KMS-11 (cell line): ENCODE results near the gene CDH3.

ENCODE experiments used
- H2AFZ ChIP-seq: fragments of 200-600 bp; sonication (generic); 2 replicates; pipeline ENCODE4 v1.6.1; 2016; ENCODE audit warnings: antibody characterized with exemption, mixed run types, low read depth
- H3K27ac ChIP-seq: fragments of 200-600 bp; sonication (generic); 2 replicates; pipeline ENCODE4 v1.6.1; 2016; ENCODE audit warnings: mild to moderate bottlenecking, mixed run types
- H3K27me3 ChIP-seq: fragments of 200-600 bp; sonication (generic); 2 replicates; pipeline ENCODE4 v1.6.1; 2017; ENCODE audit warnings: mild to moderate bottlenecking, low read depth, mixed run types, moderate library complexity; ENCODE audit not compliant: insufficient read depth
- H3K36me3 ChIP-seq: fragments of 200-600 bp; sonication (generic); 2 replicates; pipeline ENCODE4 v1.6.1; 2017; ENCODE audit warnings: mild to moderate bottlenecking, mixed run types; ENCODE audit not compliant: insufficient read depth
- H3K4me1 ChIP-seq: fragments of 200-600 bp; sonication (generic); 2 replicates; pipeline ENCODE4 v1.6.1; 2016; ENCODE audit warnings: mild to moderate bottlenecking, low read depth, mixed run types; ENCODE audit not compliant: poor library complexity, severe bottlenecking
- H3K4me2 ChIP-seq: fragments of 200-600 bp; sonication (generic); 2 replicates; pipeline ENCODE4 v1.7.0; 2016; ENCODE audit warnings: mild to moderate bottlenecking, mixed run types
- H3K4me3 ChIP-seq: fragments of 200-600 bp; sonication (generic); IDR thresholded peaks from 2 replicates; pipeline ENCODE4 v1.6.1; 2017; ENCODE audit warnings: low read depth, low read length, mixed read lengths; ENCODE audit not compliant: insufficient read depth
- H3K79me2 ChIP-seq: fragments of 200-600 bp; sonication (generic); 2 replicates; pipeline ENCODE4 v1.6.1; 2016; ENCODE audit warnings: low read depth, mixed run types; ENCODE audit not compliant: insufficient read depth
- H3K9ac ChIP-seq: fragments of 200-600 bp; sonication (generic); 2 replicates; pipeline ENCODE4 v1.6.1; 2016; ENCODE audit warnings: mild to moderate bottlenecking, mixed run types
- H4K20me1 ChIP-seq: fragments of 200-600 bp; sonication (generic); 2 replicates; pipeline ENCODE4 v1.6.1; 2016; ENCODE audit warnings: mild to moderate bottlenecking, mixed run types; ENCODE audit not compliant: insufficient read depth
- CTCF ChIP-seq: fragments of 200-600 bp; sonication (generic); conservative IDR thresholded peaks from 2 replicates; pipeline ENCODE4 v1.6.1; 2017; ENCODE audit warnings: low read depth, mild to moderate bottlenecking, antibody characterized with exemption, low read length, moderate library complexity, mixed read lengths

The CDH3 gene

GRCh38 chr16:68724797-68725196, 79.7 kb downstream of the CDH3 start:
- Histone ChIP-seq H3K27me3 (no peaks in the 10 kb centered on the region), H3K4me3 (no peak overlapping the region), H3K27ac (no peak overlapping the region), H3K4me2 (no peak overlapping the region), H4K20me1 (no peaks in the 10 kb centered on the region), H3K4me1 (peaks cover 7% of the 10 kb centered on the region), H3K79me2 (no peaks in the 10 kb centered on the region), H2AFZ (no peak overlapping the region), H3K9ac (no peak overlapping the region), H3K36me3 (no peaks in the 10 kb centered on the region)
- no peak for TF ChIP-seq CTCF

DNA sequence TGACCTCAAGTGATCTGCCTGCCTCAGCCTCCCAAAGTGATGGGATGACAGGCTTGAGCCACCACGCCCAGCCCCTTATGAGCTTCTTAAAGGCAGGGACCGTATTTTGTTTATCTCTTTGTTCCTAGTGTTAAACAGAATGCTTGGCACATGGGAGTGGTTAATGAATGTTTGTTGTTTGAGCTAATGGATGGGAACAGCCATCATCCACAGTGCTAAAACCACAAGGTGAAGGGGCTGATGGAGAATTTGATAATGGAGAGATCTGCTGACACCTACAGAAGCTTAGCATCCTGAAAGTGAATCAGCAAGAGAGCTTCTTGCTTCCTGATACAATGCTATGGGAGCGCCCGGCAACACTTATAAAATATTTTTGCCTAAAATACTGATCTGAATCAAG, 83.4 kb downstream of the CDH3 start:
- H3K27me3 ChIP-seq, result no peaks in the 10 kb centered on the region
- TF ChIP-seq CTCF, result no peak
- H2AFZ ChIP-seq, result no peak overlapping the region

GRCh38 chr16:68731637-68732036, 86.5 kb downstream of the CDH3 start:
- H3K4me2 ChIP-seq, result no peak overlapping the region
- H3K36me3 ChIP-seq, result no peaks in the 10 kb centered on the region
- no peak for TF ChIP-seq CTCF
- no peak overlapping the region for H2AFZ ChIP-seq
- no peaks in the 10 kb centered on the region for H3K79me2 ChIP-seq
- no peaks in the 10 kb centered on the region for H3K27me3 ChIP-seq
- H3K27ac ChIP-seq, result no peak overlapping the region
- H3K4me1 ChIP-seq, result no peaks in the 10 kb centered on the region
- H3K4me3 ChIP-seq, result no peak overlapping the region
- H3K9ac ChIP-seq, result no peak overlapping the region
- H4K20me1 ChIP-seq, result no peaks in the 10 kb centered on the region

More for the DNA sequence above, 83.4 kb downstream of the CDH3 start:
- Histone ChIP-seq H3K27ac (no peak overlapping the region), H4K20me1 (no peaks in the 10 kb centered on the region), H3K79me2 (no peaks in the 10 kb centered on the region), H3K4me3 (no peak overlapping the region), H3K4me2 (no peak overlapping the region), H3K9ac (no peak overlapping the region), H3K36me3 (no peaks in the 10 kb centered on the region), H3K4me1 (no peaks in the 10 kb centered on the region)

GRCh38 chr16:68732042-68732680, 87.1 kb downstream of the CDH3 start:
- Histone ChIP-seq H3K4me1 (no peaks in the 10 kb centered on the region), H3K27me3 (no peaks in the 10 kb centered on the region), H3K79me2 (no peaks in the 10 kb centered on the region), H3K9ac (no peak overlapping the region), H2AFZ (no peak overlapping the region), H3K36me3 (no peaks in the 10 kb centered on the region), H3K4me3 (no peak overlapping the region), H3K27ac (no peak overlapping the region), H4K20me1 (no peaks in the 10 kb centered on the region), H3K4me2 (no peak overlapping the region)
- TF ChIP-seq CTCF, result no peak
